Measurements from ENCODE around the gene PXMP4.
A peak's percentile ranks its signal among the peaks of the same experiment; 100 is the strongest.

The PXMP4 gene

GRCh38 chr20:33716498-33716897 lies 3.6 kb downstream of the PXMP4 start:
- H3K9ac ChIP-seq (ENCODE audit: insufficient read length) = no peak overlapping the region
- no peak for DNase-seq (ENCODE audit: low read depth, low spot score)
- H3K4me3 ChIP-seq = no peak overlapping the region
- no peak overlapping the region for H3K27ac ChIP-seq
- H3K9me3 ChIP-seq (ENCODE audit: low read depth, low read length) = no peaks in the 10 kb centered on the region
- H3K36me3 ChIP-seq (ENCODE audit: insufficient read depth, low read length) = no peaks in the 10 kb centered on the region
- no peak for TF ChIP-seq FOXP2 (optimal IDR thresholded peaks at IDR 0.05; ENCODE audit: control extremely low read depth, extremely low read length, insufficient read depth)
- TF ChIP-seq POLR2AphosphoS5 (IDR thresholded peaks at IDR 0.05; ENCODE audit: borderline replicate concordance, low read depth, low read length) = no peak
- TF ChIP-seq EZH2 (IDR thresholded peaks at IDR 0.05) = no peak

- Histone ChIP-seq H3K4me3 (no peak overlapping the region), H3K9me3 (ENCODE audit: low read depth, low read length) (no peaks in the 10 kb centered on the region), H3K9ac (ENCODE audit: insufficient read length) (no peak overlapping the region), H3K27ac (no peak overlapping the region), H3K36me3 (ENCODE audit: insufficient read depth, low read length) (no peaks in the 10 kb centered on the region)
- DNase-seq (ENCODE audit: low read depth, low spot score) = no peak
- no peak for TF ChIP-seq EZH2 (IDR thresholded peaks at IDR 0.05)
- no peak for TF ChIP-seq POLR2AphosphoS5 (IDR thresholded peaks at IDR 0.05; ENCODE audit: borderline replicate concordance, low read depth, low read length)
Observed at GRCh38 chr20:33713865-33714367, 6.2 kb downstream of the PXMP4 start.

- no peak for DNase-seq (ENCODE audit: low read depth, low spot score)
- Histone ChIP-seq H3K36me3 (ENCODE audit: insufficient read depth, low read length) (no peaks in the 10 kb centered on the region), H3K4me3 (no peak overlapping the region), H3K27ac (no peak overlapping the region), H3K9ac (ENCODE audit: insufficient read length) (no peak overlapping the region), H3K9me3 (ENCODE audit: low read depth, low read length) (no peaks in the 10 kb centered on the region)
- TF ChIP-seq EZH2 (IDR thresholded peaks at IDR 0.05) (no peak), POLR2AphosphoS5 (IDR thresholded peaks at IDR 0.05; ENCODE audit: borderline replicate concordance, low read depth, low read length) (no peak), FOXP2 (optimal IDR thresholded peaks at IDR 0.05; ENCODE audit: control extremely low read depth, extremely low read length, insufficient read depth) (no peak)
Observed at GRCh38 chr20:33711446-33711738, 8.7 kb downstream of the PXMP4 start.

DNA sequence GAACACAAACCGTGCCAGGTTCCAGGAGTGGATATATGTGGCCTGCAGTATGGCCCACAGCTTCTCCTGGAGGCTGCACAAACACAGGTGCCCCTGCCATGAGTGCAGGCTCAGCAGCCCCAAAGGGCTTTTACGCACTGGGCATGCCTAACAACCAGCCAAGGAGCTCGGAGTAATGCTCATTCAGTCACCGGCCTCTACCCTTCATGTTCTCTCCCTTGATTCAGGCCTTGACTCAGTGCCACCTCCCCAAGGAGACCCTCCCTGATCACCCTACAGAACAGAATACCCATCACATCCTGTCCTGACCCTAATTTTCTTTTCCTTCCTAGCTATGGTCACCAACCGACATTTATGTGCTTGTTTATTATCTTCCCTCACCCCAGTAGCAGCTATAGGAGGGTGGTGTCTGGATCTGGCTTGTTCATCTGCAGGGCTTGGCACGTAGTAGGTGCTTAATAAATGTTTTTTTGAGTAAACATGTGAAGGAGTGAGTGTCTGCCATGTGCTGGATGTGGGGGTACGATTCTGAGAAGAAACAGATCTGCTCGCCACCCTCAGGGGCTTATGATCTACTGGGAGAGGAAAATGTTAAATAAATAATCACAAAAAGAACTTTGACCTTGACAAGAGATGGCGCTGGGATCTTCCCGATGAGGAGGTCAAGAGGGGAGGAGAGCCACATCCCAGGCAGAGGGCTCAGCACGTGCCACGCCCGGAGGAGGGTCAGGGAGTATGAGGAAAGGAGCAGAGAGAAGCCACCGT lies 9.2 kb downstream of the PXMP4 start:
- Histone ChIP-seq H3K27ac (no peak overlapping the region), H3K9me3 (ENCODE audit: low read depth, low read length) (no peaks in the 10 kb centered on the region), H3K9ac (ENCODE audit: insufficient read length) (no peak overlapping the region), H3K4me3 (no peak overlapping the region), H3K36me3 (ENCODE audit: insufficient read depth, low read length) (no peaks in the 10 kb centered on the region)
- no peak for TF ChIP-seq FOXP2 (optimal IDR thresholded peaks at IDR 0.05; ENCODE audit: control extremely low read depth, extremely low read length, insufficient read depth)
- no peak for TF ChIP-seq POLR2AphosphoS5 (IDR thresholded peaks at IDR 0.05; ENCODE audit: borderline replicate concordance, low read depth, low read length)
- no peak for TF ChIP-seq EZH2 (IDR thresholded peaks at IDR 0.05)
- DNase-seq (ENCODE audit: low read depth, low spot score) = no peak

GRCh38 chr20:33709905-33710541 lies 10.1 kb downstream of the PXMP4 start:
- no peak for DNase-seq (ENCODE audit: low read depth, low spot score)
- H3K9ac ChIP-seq (ENCODE audit: insufficient read length) = no peak overlapping the region
- TF ChIP-seq FOXP2 (optimal IDR thresholded peaks at IDR 0.05; ENCODE audit: control extremely low read depth, extremely low read length, insufficient read depth) (no peak), EZH2 (IDR thresholded peaks at IDR 0.05) (no peak), POLR2AphosphoS5 (IDR thresholded peaks at IDR 0.05; ENCODE audit: borderline replicate concordance, low read depth, low read length) (no peak)
- no peak overlapping the region for H3K4me3 ChIP-seq
- H3K36me3 ChIP-seq (ENCODE audit: insufficient read depth, low read length) = no peaks in the 10 kb centered on the region
- no peaks in the 10 kb centered on the region for H3K9me3 ChIP-seq (ENCODE audit: low read depth, low read length)
- no peak overlapping the region for H3K27ac ChIP-seq

DNA sequence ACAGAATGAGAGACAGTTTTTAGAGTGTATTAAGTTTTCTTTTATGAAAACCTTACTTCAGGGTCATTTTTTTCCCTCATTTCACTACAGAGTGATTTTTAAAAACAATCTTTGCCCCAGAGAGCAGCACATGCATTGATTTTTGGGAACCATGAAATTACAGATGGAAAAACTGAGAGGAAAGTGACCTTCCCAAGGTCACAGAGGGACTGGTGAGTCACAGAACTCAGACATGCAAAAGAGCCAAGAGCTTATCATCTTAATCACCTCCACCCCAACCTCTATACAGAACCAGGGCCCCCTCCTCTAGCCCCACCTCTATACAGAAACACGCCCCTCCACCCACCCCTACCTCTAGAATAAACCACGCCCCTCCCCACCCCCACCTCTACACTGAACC lies 10.7 kb downstream of the PXMP4 start:
- no peak overlapping the region for H3K9ac ChIP-seq (ENCODE audit: insufficient read length)
- peak overlapping the region; percentile 46; the same call in 1 of the 2 replicates for H3K27ac ChIP-seq
- no peak overlapping the region for H3K4me3 ChIP-seq
- no peak for DNase-seq (ENCODE audit: low read depth, low spot score)
- no peaks in the 10 kb centered on the region for H3K9me3 ChIP-seq (ENCODE audit: low read depth, low read length)
- TF ChIP-seq POLR2AphosphoS5 (IDR thresholded peaks at IDR 0.05; ENCODE audit: borderline replicate concordance, low read depth, low read length) (no peak), FOXP2 (optimal IDR thresholded peaks at IDR 0.05; ENCODE audit: control extremely low read depth, extremely low read length, insufficient read depth) (no peak), EZH2 (IDR thresholded peaks at IDR 0.05) (no peak)
- H3K36me3 ChIP-seq (ENCODE audit: insufficient read depth, low read length) = no peaks in the 10 kb centered on the region

GRCh38 chr20:33707668-33708067 lies 12.4 kb downstream of the PXMP4 start:
- Histone ChIP-seq H3K9ac (ENCODE audit: insufficient read length) (no peak overlapping the region), H3K4me3 (no peak overlapping the region), H3K9me3 (ENCODE audit: low read depth, low read length) (no peaks in the 10 kb centered on the region), H3K27ac (no peak overlapping the region), H3K36me3 (ENCODE audit: insufficient read depth, low read length) (no peaks in the 10 kb centered on the region)
- no peak for DNase-seq (ENCODE audit: low read depth, low spot score)
- no peak for TF ChIP-seq FOXP2 (optimal IDR thresholded peaks at IDR 0.05; ENCODE audit: control extremely low read depth, extremely low read length, insufficient read depth)
- no peak for TF ChIP-seq EZH2 (IDR thresholded peaks at IDR 0.05)
- no peak for TF ChIP-seq POLR2AphosphoS5 (IDR thresholded peaks at IDR 0.05; ENCODE audit: borderline replicate concordance, low read depth, low read length)

DNA sequence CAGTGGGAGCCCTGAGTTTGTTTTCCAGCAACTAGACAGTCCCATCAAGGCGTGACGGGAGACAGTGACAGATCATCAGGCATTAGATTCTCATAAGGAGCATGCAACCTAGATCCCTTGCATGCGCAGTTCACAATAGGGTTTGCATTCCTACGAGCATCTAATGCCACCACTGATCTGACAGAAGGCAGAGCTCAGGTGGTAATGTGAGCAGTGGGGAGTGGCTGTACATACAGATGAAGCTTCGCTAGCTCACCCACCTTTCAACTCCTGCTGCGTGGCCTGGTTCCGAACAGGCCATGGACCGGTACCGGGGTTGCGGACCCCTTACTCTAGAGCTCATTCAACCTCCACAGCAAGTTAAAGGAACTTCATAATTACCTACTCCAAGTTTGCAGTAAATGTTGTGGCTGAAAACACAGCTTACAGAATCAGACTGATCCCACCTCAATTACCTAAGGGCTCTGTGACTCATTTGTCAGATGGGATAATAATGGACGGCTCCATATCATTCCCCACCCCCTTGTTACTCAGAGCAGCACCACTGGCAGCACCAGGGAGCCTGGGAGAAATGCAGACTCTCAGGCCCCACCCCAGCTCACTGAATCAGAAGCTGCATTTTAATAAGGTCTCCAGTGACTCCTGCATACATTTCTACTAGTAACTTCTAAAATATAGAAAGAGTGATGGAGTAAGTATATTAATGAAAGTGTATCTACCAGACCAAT lies 15.7 kb downstream of the PXMP4 start:
- Histone ChIP-seq H3K9ac (ENCODE audit: insufficient read length) (no peak overlapping the region), H3K27ac (no peak overlapping the region), H3K9me3 (ENCODE audit: low read depth, low read length) (no peaks in the 10 kb centered on the region), H3K36me3 (ENCODE audit: insufficient read depth, low read length) (no peaks in the 10 kb centered on the region), H3K4me3 (no peak overlapping the region)
- TF ChIP-seq POLR2AphosphoS5 (IDR thresholded peaks at IDR 0.05; ENCODE audit: borderline replicate concordance, low read depth, low read length) (no peak), FOXP2 (optimal IDR thresholded peaks at IDR 0.05; ENCODE audit: control extremely low read depth, extremely low read length, insufficient read depth) (no peak), EZH2 (IDR thresholded peaks at IDR 0.05) (no peak)
- DNase-seq (ENCODE audit: low read depth, low spot score) = no peak
